K562 (cell line): ENCODE results near the gene CALD1. TPM values are rescaled to one million over a fixed set of nuclear protein-coding genes. Genes with fewer than 3 reads are reported as not detected.

Source experiments
- ATAC-seq: fragments of 200-7000 bp; cut with Tn5 transposase; 3 replicates; pipeline ENCODE4 v1.9.1; 2020; ENCODE audit warnings: moderate library complexity
- BruUV-seq: library from RNA; stranded (reverse); fragments of 400-500 nt; replicated peaks from 2 replicates; lab custom pipeline; 2021; lab: Mats Ljungman, UMichigan
- CTCF ChIA-PET: fragments of 300-600 bp; formaldehyde crosslinking; extraction: SDS; loops from one replicate; lab custom pipeline; 2021; ENCODE audit warnings: low intra/inter-chr PET ratio; lab: Yijun Ruan, JAX
- POLR2A ChIA-PET: fragments of 300-600, 350-650 bp; sonication (Branson Sonifier 250); formaldehyde crosslinking; extraction: SDS; loops from one replicate; lab custom pipeline; 2021; ENCODE audit warnings: antibody characterized with exemption, inconsistent platforms; lab: Yijun Ruan, JAX
- DNase-seq, 4 experiments: peaks; one replicate each; pipeline versions ENCODE4 v3.0.0 to v3.0.0-alpha.2; 2011 to 2018; ENCODE audit warnings: low spot score in 3 of 4, mixed read lengths in 3 of 4; ENCODE audit errors: extremely low read depth in 1 of 4
- FAIRE-seq: peaks from 2 replicates; lab custom pipeline; 2011; peaks lifted over from hg19 to GRCh38; lab: Jason Lieb, UNC
- H2AFZ ChIP-seq: 2 replicates; pipeline ENCODE4 v1.6.0; 2011; ENCODE audit warnings: low read depth, low read length, control low read depth, inconsistent platforms
- H3K27ac ChIP-seq: fragments of 200-600 bp; 3 replicates; pipeline ENCODE4 v1.8.0; 2011; ENCODE audit warnings: low read depth, mild to moderate bottlenecking, control low read depth, inconsistent platforms, low read length, moderate library complexity, mixed read lengths; ENCODE audit errors: extremely low read depth
- H3K27me3 ChIP-seq, 2 experiments: fragments of 300-600 bp in 1 of 2; 2 replicates in 1 of 2; 3 replicates in 1 of 2; pipeline versions ENCODE4 v1.6.0 to v1.8.0; 2011; ENCODE audit warnings: inconsistent platforms in 2 of 2, low read length in 2 of 2, mild to moderate bottlenecking in 1 of 2, mixed read lengths in 1 of 2, moderate library complexity in 1 of 2; ENCODE audit not compliant: control insufficient read depth in 2 of 2, insufficient read depth in 2 of 2
- H3K36me3 ChIP-seq: fragments of 300-600 bp; 3 replicates; pipeline ENCODE4 v1.8.0; 2011; ENCODE audit warnings: mild to moderate bottlenecking, low read length, inconsistent platforms; ENCODE audit not compliant: control insufficient read depth, insufficient read depth
- H3K4me1 ChIP-seq, 2 experiments: fragments of 200-600 bp in 1 of 2; replicated peaks in 1 of 2; 2 replicates in 1 of 2; 3 replicates in 1 of 2; pipeline versions ENCODE4 v1.5.1 to v1.8.0; 2011; ENCODE audit warnings: inconsistent platforms in 2 of 2, low read length in 2 of 2, mild to moderate bottlenecking in 1 of 2, mixed read lengths in 1 of 2, moderate library complexity in 1 of 2; ENCODE audit not compliant: control insufficient read depth in 2 of 2, insufficient read depth in 2 of 2
- H3K4me2 ChIP-seq: 2 replicates; pipeline ENCODE4 v1.6.1; 2011; ENCODE audit warnings: low read length, control low read depth, inconsistent platforms, mixed read lengths; ENCODE audit not compliant: insufficient read depth
- H3K4me3 ChIP-seq: fragments of 200-600 bp; sonication (generic), shearing (Covaris generic); 2 replicates; pipeline ENCODE4 v1.5.1; 2016; ENCODE audit warnings: control low read depth, inconsistent platforms
- H3K79me2 ChIP-seq: fragments of 200-600 bp; 3 replicates; pipeline ENCODE4 v1.8.0; 2011; ENCODE audit warnings: low read length, inconsistent platforms; ENCODE audit not compliant: control insufficient read depth, insufficient read depth
- H3K9ac ChIP-seq, 2 experiments: 2 replicates each; pipeline versions ENCODE4 v1.6.0 to v1.6.1; 2011; ENCODE audit warnings: low read depth in 2 of 2, low read length in 2 of 2, control low read depth in 1 of 2, inconsistent platforms in 1 of 2, mild to moderate bottlenecking in 1 of 2, mixed read lengths in 1 of 2; ENCODE audit not compliant: insufficient read depth in 1 of 2
- H3K9me1 ChIP-seq: one replicate; pipeline ENCODE4 v1.6.0; 2011; ENCODE audit warnings: inconsistent platforms, mild to moderate bottlenecking, low read length, moderate library complexity; ENCODE audit not compliant: control insufficient read depth, insufficient read depth
- H3K9me3 ChIP-seq: replicated peaks from 2 replicates; pipeline ENCODE4 v1.5.1; 2011; ENCODE audit warnings: low read depth, low read length, inconsistent platforms; ENCODE audit not compliant: control insufficient read depth, insufficient read depth
- H4K20me1 ChIP-seq: replicated peaks from 2 replicates; pipeline ENCODE4 v1.6.1; 2011; ENCODE audit warnings: low read length, inconsistent platforms, mixed read lengths; ENCODE audit not compliant: control insufficient read depth, insufficient read depth
- GATA2 ChIP-seq: sonication (generic); formaldehyde crosslinking; IDR thresholded peaks from 2 replicates; pipeline ENCODE4 v1.4.0; 2020; ENCODE audit warnings: mild to moderate bottlenecking, missing genetic modification reagents
- GATAD2B ChIP-seq: fragments of 450-650 bp; IDR thresholded peaks from 2 replicates; pipeline ENCODE4 v1.6.1; 2017; ENCODE audit warnings: mild to moderate bottlenecking, borderline replicate concordance
- HDAC6 ChIP-seq: IDR thresholded peaks from 2 replicates; pipeline ENCODE4 v1.6.1; 2012; ENCODE audit warnings: low read depth, mild to moderate bottlenecking, control low read depth, inconsistent platforms, low read length, moderate library complexity
- MGA ChIP-seq: fragments of 450-650 bp; IDR thresholded peaks from 2 replicates; pipeline ENCODE4 v1.6.1; 2016; ENCODE audit warnings: mild to moderate bottlenecking, moderate library complexity
- MLLT1 ChIP-seq, 2 experiments: fragments of 450-650 bp; IDR thresholded peaks; 2 replicates each; pipeline ENCODE4 v1.6.1; 2016
- MTA3 ChIP-seq: fragments of 450-650 bp; formaldehyde crosslinking; IDR thresholded peaks from 2 replicates; pipeline ENCODE4 v1.6.1; 2017; ENCODE audit warnings: mild to moderate bottlenecking, borderline replicate concordance
- RUNX1 ChIP-seq: sonication (generic); IDR thresholded peaks from 2 replicates; pipeline ENCODE4 v1.6.1; 2016; ENCODE audit warnings: antibody characterized with exemption, low read depth
- SAFB ChIP-seq: fragments of 200-400 bp; formaldehyde crosslinking; IDR thresholded peaks from 2 replicates; pipeline ENCODE4 v1.6.1; 2017; ENCODE audit warnings: low read depth, low read length, borderline replicate concordance
- SNRNP70 ChIP-seq: fragments of 200-400 bp; formaldehyde crosslinking; optimal IDR thresholded peaks from 2 replicates; pipeline ENCODE3; 2017; ENCODE audit warnings: low read depth, low read length
- SRSF1 ChIP-seq: fragments of 200-400 bp; formaldehyde crosslinking; IDR thresholded peaks from 2 replicates; pipeline ENCODE4 v1.6.1; 2017; ENCODE audit warnings: mild to moderate bottlenecking, low read depth, low read length, moderate library complexity
- ZNF282 ChIP-seq: sonication (generic); formaldehyde crosslinking; IDR thresholded peaks from 2 replicates; pipeline ENCODE4 v1.8.1; 2023; ENCODE audit warnings: missing genetic modification reagents
- WGBS: fragments of 100-300 bp; shearing (Covaris generic); methylation state at CpG from one replicate; pipeline ENCODE4 v1.1.6; 2016; ENCODE audit warnings: low coverage, mixed read lengths; ENCODE audit not compliant: insufficient coverage; ENCODE audit errors: missing lambda C conversion rate; 5-methylcytosine and 5-hydroxymethylcytosine counted together
- in situ Hi-C: fragments of 300-500 bp; cut with MboI; formaldehyde crosslinking; loops from 4 replicates; pipeline ENCODE4 v1.15.0; 2018; ENCODE audit warnings: inconsistent platforms, mixed read lengths
- intact Hi-C: fragments of 100-400 bp; cut with micrococcal nuclease; formaldehyde crosslinking; loops from 2 replicates; pipeline ENCODE4 v1.14.2; 2022
- polyA plus RNA-seq, 8 experiments: library from polyadenylated mRNA; depleted of rRNA in 4 of 8; stranded (reverse) in 5 of 8; unstranded in 3 of 8; fragments of >200 nt; fragmentation: Nextera tagmentation in 2 of 8; fragmentation: Illumina TruSeq in 1 of 8; extraction: Ambion mirVana in 2 of 8; extraction: Trizol in 1 of 8; gene quantifications; 2 replicates each; pipeline versions ENCODE4 v1.2.1 to v1.2.3, GENCODE V29; 2011 to 2014; ENCODE audit warnings: inconsistent platforms in 1 of 8, missing spikeins in 1 of 8
- total RNA-seq, 7 experiments: library from RNA; depleted of rRNA in 6 of 7; stranded (reverse); fragments of >200 nt in 6 of 7; fragmentation: Illumina TruSeq in 2 of 7; extraction: Trizol in 2 of 7; gene quantifications; 2 replicates each; pipeline versions ENCODE4 v1.2.1 to v1.2.3, GENCODE V29; 2011 to 2021; ENCODE audit warnings: low replicate concordance in 1 of 7

The CALD1 gene
- total and polyA plus RNA-seq, 9 of the 15 experiments (the other 6 are each of a cell fraction or from before 2014, with no cell fraction given), result 0.40 TPM; not detected in 8

GRCh38 chr7:134782121-134782623 lies 2.7 kb downstream of the CALD1 start:
- no peak overlapping the region for H2AFZ ChIP-seq
- DNase-seq, result no peak
- no peaks in the 10 kb centered on the region for H3K36me3 ChIP-seq
- BruUV-seq, result no TSS peak
- WGBS, result 0% methylated on average over 4 of the region's 4 CpGs
- no peaks in the 10 kb centered on the region for H3K9me1 ChIP-seq
- H4K20me1 ChIP-seq, result no peaks in the 10 kb centered on the region
- no peaks in the 10 kb centered on the region for H3K4me1 ChIP-seq
- ATAC-seq, result no peak
- no peak for TF ChIP-seq RUNX1
- no peak for TF ChIP-seq GATA2 (CRISPR knock-in tag)
- no peak for TF ChIP-seq SAFB
- no peak for TF ChIP-seq GATAD2B
- no peak for TF ChIP-seq MGA
- TF ChIP-seq SRSF1, result no peak
- no peak for TF ChIP-seq SNRNP70
- TF ChIP-seq HDAC6, result no peak
- TF ChIP-seq MTA3, result no peak
- no peak for TF ChIP-seq MLLT1 (IDR thresholded peaks at IDR 0.05)
- no peak for TF ChIP-seq ZNF282
- no peak overlapping the region for H3K4me3 ChIP-seq
- H3K79me2 ChIP-seq, result no peaks in the 10 kb centered on the region
- H3K27ac ChIP-seq, result no peak overlapping the region
- no peak for FAIRE-seq
- in situ Hi-C loops (no loop called here), intact Hi-C loops (no loop called here)
- POLR2A ChIA-PET, result interaction anchor here (0.6 kb wide), 1 partner anchor 432 kb away, joined by 5 read pairs; no protein-coding TSS in a partner anchor
- no peak overlapping the region for H3K4me2 ChIP-seq
- no peak overlapping the region for H3K9ac ChIP-seq
- H3K27me3 ChIP-seq, result peaks cover 26 to 37% of the 10 kb centered on the region in 2 experiments; a peak in 4 of 5 replicates
- no peaks in the 10 kb centered on the region for H3K9me3 ChIP-seq
- CTCF ChIA-PET, result no interaction called here
